Pancreas (tissue), 10 donors: ENCODE data around the gene CLSTN2. TPM values are rescaled to one million over a fixed set of nuclear protein-coding genes. Genes with fewer than 3 reads are reported as not detected.

Source experiments
- ATAC-seq, 4 donors: fragments of 200-7000 bp; cut with Tn5 transposase; one replicate each; pipeline versions ENCODE4 v1.8.0 to v1.9.1; 2020; ENCODE audit warnings: mild to moderate bottlenecking in 4 of 4, moderate library complexity in 4 of 4
- DNase-seq, 6 donors: peaks; one replicate each; pipeline ENCODE4 v3.0.0-alpha.2; 2020
- FAIRE-seq: peaks from 2 replicates; lab custom pipeline; 2012; peaks lifted over from hg19 to GRCh38; lab: Jason Lieb, UNC
- H3K27ac ChIP-seq, 4 donors: fragments of 200-600 bp; sonication (generic); 1 replicate in 3 of 4; 2 replicates in 1 of 4; pipeline versions ENCODE4 v1.5.0 to v1.8.0; 2020
- H3K27me3 ChIP-seq, 4 donors: fragments of 200-600 bp; one replicate each; pipeline ENCODE4 v1.8.0; 2021
- H3K36me3 ChIP-seq, 3 donors: fragments of 200-600 bp; sonication (generic) in 1 of 3; one replicate each; pipeline versions ENCODE4 v1.5.0 to v1.8.0; 2020 to 2021
- H3K4me1 ChIP-seq, 3 donors: fragments of 200-600 bp; one replicate each; pipeline ENCODE4 v1.8.0; 2021
- H3K4me3 ChIP-seq, 4 donors: fragments of 200-600 bp; sonication (generic) in 2 of 4; one replicate each; pipeline versions ENCODE4 v1.5.0 to v1.8.0; 2020 to 2021
- H3K9me3 ChIP-seq, 4 donors: fragments of 200-600 bp; one replicate each; pipeline ENCODE4 v1.8.0; 2021
- WGBS, 2 donors: extraction: QIAGEN DNeasy Blood & Tissue Kit; methylation state at CpG; one replicate each; pipeline ENCODE4 v1.1.7; 2013; 5-methylcytosine and 5-hydroxymethylcytosine counted together
- intact Hi-C, 3 donors: fragments of 100-400 bp; cut with DNase I; formaldehyde crosslinking; loops; one replicate each; pipeline versions ENCODE4 v1.11.1 to v1.14.2; 2022
- polyA plus RNA-seq, 2 donors: library from polyadenylated mRNA; stranded (reverse); fragments of 200-250 nt; gene quantifications; one replicate each; pipeline ENCODE4 v1.2.3, GENCODE V29; 2013
- total RNA-seq, 6 donors: library from RNA; stranded (reverse); fragmentation: NEBNext Ultra II Directional in 4 of 6; extraction: Animal tissue kit (Norgen Biotek cat#: 25700) in 4 of 6; gene quantifications; one replicate each; pipeline versions ENCODE4 v1.2.1 to v1.2.4, GENCODE V29; 2021 to 2023
- TF ChIP-seq, protein P1 (sequence below), 4 donors: fragments of 200-600 bp; sonication (generic) in 3 of 4; IDR thresholded peaks; one replicate each; pipeline versions ENCODE4 v1.5.0 to v1.8.0; 2021; ENCODE audit warnings: antibody characterized with exemption in 4 of 4
- donor health status: healthy with polysubstance abuse.
- donor health status: DM: no; HTN: no; CAD: no; lungs with moderate emphysema.
- donor health status: DM: no; HTN: no; CAD: no.
- donor health status: control.
- donor health status: control.
- donor health status: Bipolar disorder and iron deficiency.
- donor health status: DM: yes; HTN: yes; CAD: no.
- donor health status: DM: no; HTN: no; CAD: no.
- donor health status: DM: no; HTN: no; CAD: no.
- donor health status: DM: yes; HTN: yes; CAD: no.

The CLSTN2 gene
- total and polyA plus RNA-seq, 8 donors, result 0.65 to 9.3 (median 2.9) TPM

DNA sequence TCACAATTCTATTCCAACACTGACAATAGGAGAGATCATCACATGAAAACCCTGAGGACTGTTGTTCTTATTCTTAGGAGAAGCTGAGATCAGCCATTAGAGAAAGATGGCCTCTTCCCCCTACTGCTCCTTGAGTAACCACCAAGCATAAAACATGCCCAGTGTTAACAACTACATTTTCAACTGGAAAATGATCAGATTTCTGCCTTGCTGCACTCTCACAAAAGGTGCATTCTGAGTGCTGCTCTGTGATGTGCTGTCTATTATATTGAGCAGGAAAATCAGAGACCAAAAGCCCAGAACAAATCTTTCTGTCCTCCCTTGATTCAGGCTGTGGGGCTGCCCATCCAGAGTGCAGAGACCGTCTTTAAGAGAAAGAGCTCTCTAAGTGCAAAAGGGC is 438.2 kb downstream of the CLSTN2 start:
- intact Hi-C loops, result no loop called here
- ATAC-seq, result no peak
- DNase-seq, result no peak
- H3K27me3 ChIP-seq, result no peaks in the 10 kb centered on the region
- WGBS, 2 donors, result 86 to 90% methylated on average over 1 of the region's 1 CpG
- no peaks in the 10 kb centered on the region for H3K9me3 ChIP-seq
- no peak for FAIRE-seq
- no peaks in the 10 kb centered on the region for H3K4me1 ChIP-seq
- TF ChIP-seq, protein P1, sequence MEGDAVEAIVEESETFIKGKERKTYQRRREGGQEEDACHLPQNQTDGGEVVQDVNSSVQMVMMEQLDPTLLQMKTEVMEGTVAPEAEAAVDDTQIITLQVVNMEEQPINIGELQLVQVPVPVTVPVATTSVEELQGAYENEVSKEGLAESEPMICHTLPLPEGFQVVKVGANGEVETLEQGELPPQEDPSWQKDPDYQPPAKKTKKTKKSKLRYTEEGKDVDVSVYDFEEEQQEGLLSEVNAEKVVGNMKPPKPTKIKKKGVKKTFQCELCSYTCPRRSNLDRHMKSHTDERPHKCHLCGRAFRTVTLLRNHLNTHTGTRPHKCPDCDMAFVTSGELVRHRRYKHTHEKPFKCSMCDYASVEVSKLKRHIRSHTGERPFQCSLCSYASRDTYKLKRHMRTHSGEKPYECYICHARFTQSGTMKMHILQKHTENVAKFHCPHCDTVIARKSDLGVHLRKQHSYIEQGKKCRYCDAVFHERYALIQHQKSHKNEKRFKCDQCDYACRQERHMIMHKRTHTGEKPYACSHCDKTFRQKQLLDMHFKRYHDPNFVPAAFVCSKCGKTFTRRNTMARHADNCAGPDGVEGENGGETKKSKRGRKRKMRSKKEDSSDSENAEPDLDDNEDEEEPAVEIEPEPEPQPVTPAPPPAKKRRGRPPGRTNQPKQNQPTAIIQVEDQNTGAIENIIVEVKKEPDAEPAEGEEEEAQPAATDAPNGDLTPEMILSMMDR (IDR thresholded peaks at IDR 0.05), result no peak
- no peaks in the 10 kb centered on the region for H3K36me3 ChIP-seq
- H3K4me3 ChIP-seq, result no peak overlapping the region
- no peak overlapping the region for H3K27ac ChIP-seq

DNA sequence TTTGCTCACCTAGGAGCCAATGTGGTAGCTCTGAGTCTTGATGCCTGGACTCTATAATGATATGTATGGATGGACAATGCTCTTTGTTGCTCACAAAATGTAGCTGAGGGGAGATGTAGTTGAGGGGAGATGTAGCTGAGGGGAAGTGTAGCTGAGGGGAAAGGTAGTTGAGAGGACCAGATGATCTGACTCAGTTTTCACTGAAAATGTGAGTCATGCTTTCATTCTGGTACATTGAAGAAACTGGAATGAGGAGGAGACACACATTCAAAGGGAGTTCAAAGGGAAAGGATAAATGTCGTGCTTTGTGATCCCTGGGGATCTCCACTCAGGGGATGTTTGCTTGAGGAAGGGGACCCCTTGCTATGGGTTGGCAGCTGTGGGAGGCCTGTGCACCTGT is 440.0 kb downstream of the CLSTN2 start:
- ATAC-seq (no peak), FAIRE-seq (no peak), DNase-seq (no peak)
- H3K27ac ChIP-seq, result no peak overlapping the region
- no peak overlapping the region for H3K4me3 ChIP-seq
- no peaks in the 10 kb centered on the region for H3K27me3 ChIP-seq
- TF ChIP-seq, protein P1 (IDR thresholded peaks at IDR 0.05), result no peak
- intact Hi-C loops, result no loop called here
- no peaks in the 10 kb centered on the region for H3K36me3 ChIP-seq
- WGBS, 2 donors, result 52 to 58% methylated on average over 1 of the region's 1 CpG
- no peaks in the 10 kb centered on the region for H3K4me1 ChIP-seq
- no peaks in the 10 kb centered on the region for H3K9me3 ChIP-seq

DNA sequence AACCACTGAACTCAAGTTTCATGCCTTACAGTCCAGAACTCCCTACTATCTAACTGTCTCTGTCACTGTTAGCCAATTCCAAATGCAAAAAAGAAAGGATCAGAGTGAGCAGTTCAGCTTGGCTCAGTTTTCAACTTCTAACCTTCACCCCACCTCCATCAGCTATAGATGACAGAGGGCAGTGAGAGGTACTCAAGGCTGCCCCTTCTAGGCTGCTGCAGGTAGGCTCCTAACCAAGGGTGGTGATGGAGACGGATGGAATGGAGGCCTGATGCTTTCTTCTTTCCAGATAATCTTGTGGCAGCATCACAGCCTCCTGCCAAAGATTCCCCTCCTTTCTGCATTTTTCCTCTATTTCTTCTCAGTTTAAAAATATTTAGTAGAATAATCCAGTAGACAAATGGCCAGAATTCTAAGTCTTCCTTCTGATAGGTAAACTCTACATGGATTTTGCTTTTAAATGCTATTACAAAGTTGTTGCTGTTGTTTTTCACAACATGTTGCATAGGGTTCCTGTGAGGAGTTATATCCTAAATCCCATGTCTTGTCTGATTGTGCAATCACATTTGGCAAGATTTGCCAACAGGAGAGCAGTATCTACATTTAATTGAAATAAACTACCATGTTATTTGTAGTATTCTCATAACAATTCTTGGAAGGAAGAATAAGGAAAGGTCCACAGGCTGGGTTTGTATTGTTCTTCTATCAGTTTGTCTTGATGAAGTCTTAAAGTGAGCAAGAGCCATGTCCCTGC is 441.3 kb downstream of the CLSTN2 start:
- FAIRE-seq (no peak), DNase-seq (no peak), ATAC-seq (no peak)
- Histone ChIP-seq H3K4me1 (no peaks in the 10 kb centered on the region), H3K27ac (no peak overlapping the region), H3K9me3 (no peaks in the 10 kb centered on the region), H3K36me3 (no peaks in the 10 kb centered on the region), H3K4me3 (no peak overlapping the region), H3K27me3 (no peaks in the 10 kb centered on the region)
- WGBS, 2 donors, result 81 to 95% methylated on average over 1 of the region's 1 CpG
- intact Hi-C loops, result no loop called here
- TF ChIP-seq, protein P1 (IDR thresholded peaks at IDR 0.05), result no peak

DNA sequence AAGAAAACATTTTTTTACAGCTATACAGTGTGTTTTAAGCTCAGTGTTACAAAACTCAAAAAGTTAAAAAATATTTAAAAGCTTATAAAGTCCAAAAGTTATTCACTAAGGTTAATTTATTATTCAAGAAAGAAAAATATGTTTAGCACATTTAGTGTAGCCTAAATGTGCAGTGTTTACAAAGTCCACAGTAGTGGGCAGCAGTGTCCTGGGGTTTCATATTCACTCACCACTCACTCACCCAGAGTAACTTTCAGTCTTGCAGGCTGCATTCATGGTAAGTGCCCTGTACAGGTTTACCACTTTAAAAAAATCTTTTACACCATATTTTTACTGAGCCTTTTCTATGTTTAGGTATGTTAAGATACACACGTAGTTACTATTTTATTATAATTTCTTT is 442.7 kb downstream of the CLSTN2 start:
- FAIRE-seq (no peak), DNase-seq (no peak), ATAC-seq (no peak)
- no peaks in the 10 kb centered on the region for H3K4me1 ChIP-seq
- no peaks in the 10 kb centered on the region for H3K9me3 ChIP-seq
- intact Hi-C loops, result no loop called here
- no peak overlapping the region for H3K27ac ChIP-seq
- WGBS, 2 donors, result 65 to 85% methylated on average over 1 of the region's 1 CpG
- no peak overlapping the region for H3K4me3 ChIP-seq
- TF ChIP-seq, protein P1 (IDR thresholded peaks at IDR 0.05), result no peak
- H3K36me3 ChIP-seq, result no peaks in the 10 kb centered on the region
- no peaks in the 10 kb centered on the region for H3K27me3 ChIP-seq

DNA sequence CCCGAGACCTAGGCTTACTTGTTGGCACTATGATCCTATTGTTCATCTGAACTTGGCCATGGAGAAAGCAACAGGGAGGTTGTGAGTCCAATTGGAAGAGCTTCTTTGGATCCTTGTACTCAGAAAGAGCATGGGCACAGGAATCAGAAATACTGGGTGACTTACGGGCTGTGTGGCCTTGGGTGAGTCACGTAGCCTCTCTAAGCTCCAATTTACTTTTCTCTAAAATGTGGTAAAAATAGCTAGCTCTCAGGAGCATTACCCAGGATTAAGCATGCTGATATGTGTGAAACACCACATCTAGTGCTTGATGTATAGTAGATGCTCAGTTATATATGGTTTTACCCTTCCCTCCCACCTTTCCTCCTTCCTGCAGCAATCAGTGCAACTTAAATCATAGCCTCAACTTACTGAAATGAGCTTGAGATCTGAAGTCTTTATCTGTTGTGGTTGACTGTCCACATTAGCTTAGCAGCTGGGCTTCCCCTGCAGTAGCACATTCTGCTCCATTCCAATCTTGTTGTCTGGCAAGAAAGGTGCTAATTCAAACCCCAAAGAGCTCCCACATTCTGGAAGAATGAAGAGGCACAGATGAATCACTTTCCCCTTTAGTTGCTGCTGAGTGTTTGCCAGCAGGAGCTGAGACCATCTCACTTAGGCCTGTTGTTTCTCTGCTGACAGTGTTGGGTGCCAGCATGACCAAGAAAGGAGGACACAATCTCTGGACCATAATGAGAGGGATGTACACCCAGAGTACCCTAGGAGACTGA is 443.8 kb downstream of the CLSTN2 start:
- intact Hi-C loops, result no loop called here
- Histone ChIP-seq H3K27ac (no peak overlapping the region), H3K36me3 (no peaks in the 10 kb centered on the region), H3K27me3 (no peaks in the 10 kb centered on the region), H3K4me1 (no peaks in the 10 kb centered on the region), H3K4me3 (no peak overlapping the region), H3K9me3 (no peaks in the 10 kb centered on the region)
- TF ChIP-seq, protein P1 (IDR thresholded peaks at IDR 0.05), result no peak
- no peak for FAIRE-seq
- DNase-seq, result no peak
- 30 to 31% methylated on average over 3 of the region's 3 CpGs for WGBS, 2 donors
- ATAC-seq, result no peak
